Esophagus muscularis mucosa (tissue), 3 donors: ENCODE data around the gene DUSP16.

Source experiments
- POLR2AphosphoS5 ChIP-seq, 2 donors: sonication (generic); formaldehyde crosslinking; IDR thresholded peaks; one replicate each; pipeline ENCODE4 v1.6.1; 2017; ENCODE audit warnings: antibody characterized with exemption in 2 of 2
- TF ChIP-seq, protein P1 (sequence below), 3 experiments: fragments of 200-600 bp in 2 of 3; fragments of 450-650 bp in 1 of 3; sonication (generic) in 2 of 3; IDR thresholded peaks; one replicate each; pipeline ENCODE4 v1.5.1; 2017 to 2019; ENCODE audit warnings: antibody characterized with exemption in 3 of 3, mild to moderate bottlenecking in 2 of 3, moderate library complexity in 1 of 3

DNA sequence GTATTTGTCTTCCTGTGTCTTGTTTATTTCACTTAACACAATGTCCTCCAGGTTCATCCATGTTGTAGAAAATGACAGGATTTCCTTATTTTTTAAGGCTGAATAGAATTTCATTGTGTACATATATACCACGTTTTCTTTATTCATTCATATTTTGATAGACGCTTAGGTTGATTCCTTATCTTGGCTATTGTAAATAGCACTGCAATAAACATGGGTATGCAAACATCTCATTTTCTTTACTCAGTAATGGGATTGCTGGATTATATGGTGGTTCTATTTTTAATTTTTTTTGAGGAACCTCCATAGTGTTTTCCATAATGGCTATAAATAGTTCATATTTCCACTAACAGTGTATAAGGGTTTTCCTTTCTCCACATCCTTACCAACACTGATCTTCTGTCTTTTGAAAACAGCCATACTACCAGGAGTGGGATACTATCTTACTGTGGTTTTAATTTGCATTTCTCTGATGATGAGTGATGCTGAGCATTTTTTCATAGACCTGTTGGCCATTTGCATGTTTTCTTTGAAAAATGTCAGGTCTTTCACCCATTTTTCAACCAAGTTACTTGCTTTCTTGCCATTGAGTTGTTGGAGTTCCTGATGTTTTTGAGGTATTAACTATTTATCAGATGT, 32.8 kb downstream of the DUSP16 start:
- TF ChIP-seq, protein P1, sequence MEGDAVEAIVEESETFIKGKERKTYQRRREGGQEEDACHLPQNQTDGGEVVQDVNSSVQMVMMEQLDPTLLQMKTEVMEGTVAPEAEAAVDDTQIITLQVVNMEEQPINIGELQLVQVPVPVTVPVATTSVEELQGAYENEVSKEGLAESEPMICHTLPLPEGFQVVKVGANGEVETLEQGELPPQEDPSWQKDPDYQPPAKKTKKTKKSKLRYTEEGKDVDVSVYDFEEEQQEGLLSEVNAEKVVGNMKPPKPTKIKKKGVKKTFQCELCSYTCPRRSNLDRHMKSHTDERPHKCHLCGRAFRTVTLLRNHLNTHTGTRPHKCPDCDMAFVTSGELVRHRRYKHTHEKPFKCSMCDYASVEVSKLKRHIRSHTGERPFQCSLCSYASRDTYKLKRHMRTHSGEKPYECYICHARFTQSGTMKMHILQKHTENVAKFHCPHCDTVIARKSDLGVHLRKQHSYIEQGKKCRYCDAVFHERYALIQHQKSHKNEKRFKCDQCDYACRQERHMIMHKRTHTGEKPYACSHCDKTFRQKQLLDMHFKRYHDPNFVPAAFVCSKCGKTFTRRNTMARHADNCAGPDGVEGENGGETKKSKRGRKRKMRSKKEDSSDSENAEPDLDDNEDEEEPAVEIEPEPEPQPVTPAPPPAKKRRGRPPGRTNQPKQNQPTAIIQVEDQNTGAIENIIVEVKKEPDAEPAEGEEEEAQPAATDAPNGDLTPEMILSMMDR (IDR thresholded peaks at IDR 0.05): no peak
- no peak for TF ChIP-seq POLR2AphosphoS5 (IDR thresholded peaks at IDR 0.05)
